Bronchial smooth muscle cell (primary cell): ENCODE results near the gene SULF2. TPM values are rescaled to one million over a fixed set of nuclear protein-coding genes. Genes with fewer than 3 reads are reported as not detected.

Experiments used
- total RNA-seq: library from RNA; depleted of rRNA; stranded (reverse); fragments of >200 nt; gene quantifications from 2 replicates; pipeline ENCODE4 v1.2.1, GENCODE V29; 2014

The SULF2 gene
- total RNA-seq, result 3.8 and 9.5 TPM in 2 replicates

GRCh38 chr20:47785311-47785853 lies at the start of gene SULF2:
SULF2 (minus strand) TSS chr20:47785481; CDS start chr20:47757363, 28,118 bp downstream.

